Cardiac ventricle fibroblast (primary cell): ENCODE data around the gene HIBCH. TPM values are rescaled to one million over a fixed set of nuclear protein-coding genes. Genes with fewer than 3 reads are reported as not detected.

Source experiments
- total RNA-seq: library from RNA; depleted of rRNA; stranded (reverse); fragments of >200 nt; gene quantifications from 2 replicates; pipeline ENCODE4 v1.2.3, GENCODE V29; 2015

HIBCH gene
- 8.7 and 15.5 TPM in 2 replicates for total RNA-seq

GRCh38 chr2:190319555-190320498, at the start of gene HIBCH:
TSS of gene HIBCH (minus strand) at chr2:190319826. CDS start at chr2:190319750, 76 bp downstream.

GRCh38 chr2:190343536-190344275, 24.1 kb upstream of the HIBCH start, which contains the start of gene INPP1:
TSS of gene INPP1 (plus strand) at chr2:190343589. CDS start at chr2:190360103, 16,514 bp downstream.

Other genes starting within 250 kb of the HIBCH start
- 5.8 and 16.3 TPM in 2 replicates for gene INPP1, start 23.8 kb upstream of the HIBCH start, total RNA-seq
- 1.6 and 4.7 TPM in 2 replicates for gene MFSD6, start 88.5 kb upstream of the HIBCH start, total RNA-seq
- 1.7 and 1.8 TPM in 2 replicates for gene NEMP2, start 214.9 kb upstream of the HIBCH start, total RNA-seq